Mucosa of descending colon (tissue), 3 donors: ENCODE results near the gene CFAP74. TPM values are rescaled to one million over a fixed set of nuclear protein-coding genes. Genes with fewer than 3 reads are reported as not detected.

Experiments used
- ATAC-seq: fragments of 200-7000 bp; cut with Tn5 transposase; one replicate; pipeline ENCODE4 v1.9.1; 2020; ENCODE audit warnings: mild to moderate bottlenecking, moderate library complexity
- DNase-seq, 3 donors: peaks; one replicate each; pipeline ENCODE4 v3.0.0-alpha.2; 2020
- H3K36me3 ChIP-seq: fragments of 200-600 bp; one replicate; pipeline ENCODE4 v1.8.0; 2021; ENCODE audit warnings: low read depth, mild to moderate bottlenecking
- H3K4me1 ChIP-seq: fragments of 200-600 bp; one replicate; pipeline ENCODE4 v1.8.0; 2021; ENCODE audit warnings: low read depth, mild to moderate bottlenecking
- H3K4me3 ChIP-seq: fragments of 200-600 bp; one replicate; pipeline ENCODE4 v1.8.0; 2021; ENCODE audit warnings: mild to moderate bottlenecking
- H3K9me3 ChIP-seq: fragments of 200-600 bp; one replicate; pipeline ENCODE4 v1.8.0; 2021; ENCODE audit warnings: mild to moderate bottlenecking
- intact Hi-C, 2 donors: fragments of 100-400 bp; cut with DNase I in 1 of 2; cut with micrococcal nuclease in 1 of 2; formaldehyde crosslinking; loops; one replicate each; pipeline versions ENCODE4 v1.11.0 to v1.11.1; 2022; cut with DNase I, micrococcal nuclease
- total RNA-seq, 3 donors: library from RNA; stranded (reverse); fragmentation: NEBNext Ultra II Directional in 2 of 3; extraction: Animal tissue kit (Norgen Biotek cat#: 25700) in 2 of 3; gene quantifications; one replicate each; pipeline versions ENCODE4 v1.2.1 to v1.2.4, GENCODE V29; 2021 to 2023
- TF ChIP-seq, protein P1 (sequence below): fragments of 200-600 bp; IDR thresholded peaks from one replicate; pipeline ENCODE4 v1.8.0; 2022; ENCODE audit warnings: antibody characterized with exemption, mild to moderate bottlenecking
- donor health status: DM: no; HTN: no; CAD: no; lungs with moderate emphysema.
- donor health status: DM: no; HTN: no; CAD: no.
- donor health status: DM: no; HTN: yes; CAD: no.

The CFAP74 gene
- total RNA-seq, 3 donors from 2014 or later, result 0.06 to 0.13 TPM; not detected in 1

DNA sequence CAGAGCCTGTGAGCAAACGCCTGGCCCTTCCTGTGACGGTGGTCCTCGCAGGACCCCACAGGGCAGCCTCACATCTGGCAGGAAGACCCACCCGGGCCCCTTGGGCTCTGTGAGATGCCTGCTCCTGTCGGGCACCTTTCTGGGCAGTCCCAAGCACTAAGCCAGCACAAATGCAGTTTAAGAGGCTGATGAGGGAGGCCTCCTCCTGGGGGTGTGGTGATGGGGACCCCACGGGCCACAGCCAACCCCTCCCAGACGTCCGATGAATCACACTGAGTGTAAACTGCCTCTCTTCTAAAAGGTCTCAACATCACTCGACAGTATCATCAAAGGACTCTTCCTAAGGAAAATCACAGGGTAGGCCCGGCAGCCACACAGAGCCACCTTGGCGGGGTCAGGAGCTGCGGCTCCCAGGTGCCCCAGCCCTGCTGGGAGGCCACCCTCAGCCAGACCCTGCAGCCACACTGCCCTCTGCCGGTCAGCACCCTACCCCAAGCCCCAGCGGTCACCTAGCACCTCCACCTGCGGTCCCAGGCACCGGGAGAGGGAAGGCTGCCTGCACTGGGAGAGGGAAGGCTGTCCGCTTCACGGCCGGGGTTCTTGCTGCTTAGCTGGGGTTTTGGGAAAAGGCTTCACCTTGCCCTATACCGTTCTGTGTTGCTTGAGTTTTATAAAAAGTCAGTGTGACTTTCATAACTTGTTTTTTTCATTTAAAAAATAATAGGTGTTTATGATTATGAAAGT, 42.8 kb upstream of the CFAP74 start:
- H3K4me3 ChIP-seq, result no peak overlapping the region
- no peaks in the 10 kb centered on the region for H3K36me3 ChIP-seq
- intact Hi-C loops, result loop anchor here (10.0 kb wide), 1 partner anchor 102 kb away; no protein-coding TSS in a partner anchor
- TF ChIP-seq, protein P1, sequence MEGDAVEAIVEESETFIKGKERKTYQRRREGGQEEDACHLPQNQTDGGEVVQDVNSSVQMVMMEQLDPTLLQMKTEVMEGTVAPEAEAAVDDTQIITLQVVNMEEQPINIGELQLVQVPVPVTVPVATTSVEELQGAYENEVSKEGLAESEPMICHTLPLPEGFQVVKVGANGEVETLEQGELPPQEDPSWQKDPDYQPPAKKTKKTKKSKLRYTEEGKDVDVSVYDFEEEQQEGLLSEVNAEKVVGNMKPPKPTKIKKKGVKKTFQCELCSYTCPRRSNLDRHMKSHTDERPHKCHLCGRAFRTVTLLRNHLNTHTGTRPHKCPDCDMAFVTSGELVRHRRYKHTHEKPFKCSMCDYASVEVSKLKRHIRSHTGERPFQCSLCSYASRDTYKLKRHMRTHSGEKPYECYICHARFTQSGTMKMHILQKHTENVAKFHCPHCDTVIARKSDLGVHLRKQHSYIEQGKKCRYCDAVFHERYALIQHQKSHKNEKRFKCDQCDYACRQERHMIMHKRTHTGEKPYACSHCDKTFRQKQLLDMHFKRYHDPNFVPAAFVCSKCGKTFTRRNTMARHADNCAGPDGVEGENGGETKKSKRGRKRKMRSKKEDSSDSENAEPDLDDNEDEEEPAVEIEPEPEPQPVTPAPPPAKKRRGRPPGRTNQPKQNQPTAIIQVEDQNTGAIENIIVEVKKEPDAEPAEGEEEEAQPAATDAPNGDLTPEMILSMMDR, result peak; percentile 78
- ATAC-seq, result peak; percentile 53
- peaks cover 46% of the 10 kb centered on the region for H3K4me1 ChIP-seq
- peak; percentile 85 to 92 (median 91) for DNase-seq
- no peaks in the 10 kb centered on the region for H3K9me3 ChIP-seq

DNA sequence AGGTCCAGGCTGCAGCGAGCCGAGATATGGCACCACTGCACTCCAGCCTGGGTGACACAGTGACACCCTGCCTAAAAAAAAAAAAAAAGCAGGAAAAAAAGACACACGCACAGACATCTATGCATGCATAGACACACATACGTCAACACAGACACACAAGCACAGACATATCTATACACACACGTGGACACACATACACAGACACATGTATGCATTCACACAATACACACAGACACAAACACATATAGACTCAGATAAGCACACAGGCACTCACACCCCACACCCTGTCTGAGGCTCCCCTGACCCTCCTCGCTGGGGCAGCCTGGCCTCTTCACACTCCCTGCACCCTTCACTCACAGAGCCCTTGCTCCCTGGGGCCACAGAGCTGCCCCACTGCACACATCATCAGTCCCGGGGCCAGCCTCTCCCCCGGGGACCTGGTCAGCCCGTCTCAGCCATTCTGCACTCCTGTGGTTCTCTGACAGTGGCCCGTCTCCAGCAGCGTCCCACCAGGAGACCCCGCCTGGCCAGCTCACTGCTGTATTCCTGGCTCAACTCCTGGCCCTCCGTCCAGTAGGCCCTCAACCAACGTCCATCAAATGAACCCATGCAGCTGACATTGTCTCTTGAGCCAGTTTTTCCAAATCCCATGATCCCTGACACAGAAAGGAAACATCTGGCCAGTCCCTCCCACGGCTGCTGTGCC, 42.0 kb upstream of the CFAP74 start:
- intact Hi-C loops, result loop anchor here (10.0 kb wide), 1 partner anchor 101 kb away; no protein-coding TSS in a partner anchor
- peaks cover 42% of the 10 kb centered on the region for H3K4me1 ChIP-seq
- no peak for ATAC-seq

DNA sequence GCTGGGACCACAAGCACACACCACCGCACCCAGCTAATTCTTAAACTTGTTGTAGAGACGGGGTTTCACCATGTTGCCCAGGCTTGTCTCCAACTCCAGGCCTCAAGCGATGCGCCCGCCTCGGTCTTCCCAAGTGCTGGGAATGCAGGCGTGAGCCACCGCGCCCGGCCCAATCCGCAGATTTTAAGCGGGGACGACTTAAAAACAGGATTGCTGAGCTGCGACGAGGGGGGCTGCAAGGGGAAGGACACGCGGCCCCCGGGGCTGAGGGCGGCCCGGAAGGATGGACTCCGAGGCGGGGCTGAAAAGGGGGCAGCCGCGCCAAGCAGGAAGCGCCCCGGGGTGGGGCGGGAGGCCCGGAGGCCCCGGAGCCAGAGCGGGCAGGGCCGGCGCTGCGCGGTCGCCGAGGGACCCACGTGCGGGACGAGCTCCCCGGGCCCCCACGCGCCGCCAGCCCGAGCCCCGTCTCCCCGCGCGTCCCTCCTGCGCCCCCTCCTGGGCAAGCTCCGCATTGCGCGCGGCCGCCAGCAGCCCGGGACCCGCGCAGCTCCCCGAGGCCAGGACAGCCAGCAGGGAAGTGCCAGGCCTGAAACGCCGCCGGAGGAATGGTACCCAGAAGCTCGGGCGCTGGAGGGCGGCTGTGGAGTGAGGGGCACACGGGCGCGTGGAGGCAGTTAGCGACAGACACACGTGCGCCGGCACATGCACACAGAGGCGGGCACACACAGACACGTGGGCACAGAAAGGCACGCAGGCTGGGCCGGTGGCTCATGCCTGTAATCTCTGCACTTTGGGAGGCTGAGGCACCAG, 41.1 kb upstream of the CFAP74 start:
- peaks cover 42% of the 10 kb centered on the region for H3K4me1 ChIP-seq
- intact Hi-C loops, result loop anchor here (10.0 kb wide), 1 partner anchor 100 kb away; no protein-coding TSS in a partner anchor
- H3K4me3 ChIP-seq, result no peak overlapping the region

More for the DNA sequence above, 42.0 kb upstream of the CFAP74 start:
- peak in 1 of 3 donors; percentile 26 for DNase-seq
- Histone ChIP-seq H3K4me3 (no peak overlapping the region), H3K9me3 (no peaks in the 10 kb centered on the region), H3K36me3 (no peaks in the 10 kb centered on the region)
- TF ChIP-seq, protein P1, result no peak

DNA sequence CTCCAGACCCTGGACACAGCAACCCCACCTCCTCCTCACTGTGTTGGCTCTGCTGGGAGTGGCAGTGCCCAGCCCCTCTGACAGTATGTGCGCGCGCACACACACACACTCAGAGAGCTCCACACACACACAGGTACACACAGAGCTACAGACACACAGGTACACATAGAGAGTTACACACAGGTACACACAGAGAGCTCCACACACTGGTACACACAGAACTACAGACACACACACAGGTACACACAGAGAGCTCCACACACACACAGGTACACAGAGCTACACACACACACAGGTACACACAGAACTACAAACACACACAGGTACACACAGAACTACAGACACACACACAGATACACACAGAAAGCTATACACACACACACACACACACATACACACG, 40.3 kb upstream of the CFAP74 start:
- no peaks in the 10 kb centered on the region for H3K36me3 ChIP-seq
- TF ChIP-seq, protein P1, result no peak
- no peak overlapping the region for H3K4me3 ChIP-seq
- H3K4me1 ChIP-seq, result peaks cover 34% of the 10 kb centered on the region
- ATAC-seq (no peak), DNase-seq (peak in 1 of 3 donors; percentile 45)
- intact Hi-C loops, result loop anchor here (10.0 kb wide), 1 partner anchor 99 kb away; no protein-coding TSS in a partner anchor
- H3K9me3 ChIP-seq, result no peaks in the 10 kb centered on the region

More for the DNA sequence above, 41.1 kb upstream of the CFAP74 start:
- no peaks in the 10 kb centered on the region for H3K9me3 ChIP-seq
- peak; percentile 59 for ATAC-seq
- H3K36me3 ChIP-seq, result no peaks in the 10 kb centered on the region
- TF ChIP-seq, protein P1, result peak; percentile 95
- peak; percentile 73 to 88 (median 76) for DNase-seq
